Brain pericyte (primary cell): ENCODE results near the gene NUP98.
A peak's percentile ranks its signal among the peaks of the same experiment; 100 is the strongest.

ENCODE experiments used
- DNase-seq: peaks from one replicate; pipeline ENCODE4 v3.0.0-alpha.2; 2012; ENCODE audit warnings: low read depth, low spot score

NUP98 gene

GRCh38 chr11:3736816-3737215, 60.5 kb downstream of the NUP98 start:
- no peak for DNase-seq

GRCh38 chr11:3735827-3736226, 61.5 kb downstream of the NUP98 start:
- no peak for DNase-seq

GRCh38 chr11:3732671-3733436, 64.5 kb downstream of the NUP98 start:
- DNase-seq, result no peak

- peak; percentile 90 for DNase-seq
Observed at GRCh38 chr11:3723014-3723708, 74.2 kb downstream of the NUP98 start.

- DNase-seq, result no peak
Observed at GRCh38 chr11:3722100-3722499, 75.3 kb downstream of the NUP98 start.

GRCh38 chr11:3720997-3721396, 76.4 kb downstream of the NUP98 start:
- no peak for DNase-seq

GRCh38 chr11:3712274-3712673, 85.1 kb downstream of the NUP98 start:
- no peak for DNase-seq

GRCh38 chr11:3710485-3711259, 86.7 kb downstream of the NUP98 start:
- DNase-seq, result no peak

- no peak for DNase-seq
Observed at GRCh38 chr11:3709977-3710376, 87.4 kb downstream of the NUP98 start.

GRCh38 chr11:3707176-3707575, 90.2 kb downstream of the NUP98 start:
- DNase-seq, result no peak

GRCh38 chr11:3703383-3703782, 94.0 kb downstream of the NUP98 start:
- DNase-seq, result no peak

GRCh38 chr11:3700910-3701309, 96.4 kb downstream of the NUP98 start:
- no peak for DNase-seq

- DNase-seq, result no peak
Observed at GRCh38 chr11:3700410-3700809, 96.9 kb downstream of the NUP98 start.

- DNase-seq, result no peak
Observed at GRCh38 chr11:3686751-3687150, 110.6 kb downstream of the NUP98 start.

- no peak for DNase-seq
Observed at GRCh38 chr11:3685923-3686322, 111.4 kb downstream of the NUP98 start.

GRCh38 chr11:3684819-3685172, 112.6 kb downstream of the NUP98 start:
- DNase-seq, result no peak

GRCh38 chr11:3684129-3684818, 113.1 kb downstream of the NUP98 start:
- DNase-seq, result no peak

GRCh38 chr11:3683039-3683438, 114.3 kb downstream of the NUP98 start:
- DNase-seq, result no peak

- no peak for DNase-seq
Observed at GRCh38 chr11:3679077-3679476, 118.3 kb downstream of the NUP98 start.

- no peak for DNase-seq
Observed at GRCh38 chr11:3675971-3676370, 121.4 kb downstream of the NUP98 start.

GRCh38 chr11:3674189-3674588, 123.2 kb downstream of the NUP98 start:
- no peak for DNase-seq
